ENCODE measurements around the gene MAGI2.
A peak's percentile ranks its signal among the peaks of the same experiment; 100 is the strongest.
"Not testable (repeated sequence)": the region's sequence is repeated elsewhere in the genome, so short reads cannot be mapped to it uniquely, and the experiment has no call there.

MAGI2 gene

GRCh38 chr7:78248867-78249266, 1204.6 kb downstream of the MAGI2 start:
- no peak for DNase-seq

DNA sequence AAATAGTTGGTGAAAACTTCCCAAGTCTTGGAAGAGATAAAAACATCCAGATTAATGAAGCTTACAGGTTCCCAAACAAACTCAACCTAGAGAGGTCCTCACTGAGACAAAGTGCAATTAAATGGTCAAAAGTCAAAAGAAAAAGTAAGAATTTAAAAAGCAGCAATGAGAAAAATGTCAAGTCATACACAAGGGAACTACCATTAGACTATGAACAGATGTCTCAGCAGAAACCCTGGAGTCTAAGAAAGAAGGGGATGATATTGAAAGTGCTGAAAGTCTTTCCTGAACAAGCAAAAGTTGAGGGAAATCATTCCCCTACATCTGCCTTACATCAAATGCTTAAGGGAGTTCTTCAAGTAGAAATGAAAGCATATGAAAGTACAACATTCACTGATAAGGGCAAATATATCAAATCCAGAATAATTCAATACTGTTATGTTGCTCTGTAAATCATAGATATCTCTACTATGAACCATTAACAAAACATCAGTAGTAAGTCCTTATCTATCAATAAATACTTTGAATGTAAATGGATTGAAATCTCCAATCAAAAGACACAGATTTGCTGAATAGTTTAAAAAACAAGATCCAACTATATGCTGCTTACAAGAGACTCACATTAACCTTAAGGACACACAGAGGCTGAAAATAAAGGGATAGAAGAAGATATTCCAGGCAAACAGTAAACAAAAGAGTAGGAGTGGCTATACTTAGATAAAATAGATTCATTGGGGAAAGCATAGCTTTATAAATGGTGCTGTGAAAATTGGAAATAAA, 1205.4 kb downstream of the MAGI2 start:
- DNase-seq, result no peak

DNA sequence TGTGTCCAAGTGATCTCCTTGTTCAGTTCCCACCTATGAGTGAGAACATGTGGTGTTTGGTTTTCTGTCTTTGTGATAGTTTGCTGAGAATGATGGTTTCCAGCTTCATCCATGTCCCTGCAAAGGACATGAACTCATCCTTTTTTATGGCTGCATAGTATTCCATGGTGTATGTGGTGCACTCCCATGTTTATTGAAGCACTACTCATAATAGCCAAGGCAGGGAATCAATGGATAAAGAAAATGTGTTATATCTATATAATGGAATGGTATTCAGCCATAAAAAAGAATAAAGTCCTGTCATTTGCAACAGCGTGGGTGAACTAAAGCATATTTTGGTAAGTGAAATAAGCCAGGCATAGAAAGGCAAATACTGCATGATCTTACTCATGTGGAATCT, 1213.3 kb downstream of the MAGI2 start:
- DNase-seq, result not testable (repeated sequence)

- no peak for DNase-seq
These were observed 1218.8 kb downstream of the MAGI2 start for GRCh38 chr7:78234634-78235033.

DNA sequence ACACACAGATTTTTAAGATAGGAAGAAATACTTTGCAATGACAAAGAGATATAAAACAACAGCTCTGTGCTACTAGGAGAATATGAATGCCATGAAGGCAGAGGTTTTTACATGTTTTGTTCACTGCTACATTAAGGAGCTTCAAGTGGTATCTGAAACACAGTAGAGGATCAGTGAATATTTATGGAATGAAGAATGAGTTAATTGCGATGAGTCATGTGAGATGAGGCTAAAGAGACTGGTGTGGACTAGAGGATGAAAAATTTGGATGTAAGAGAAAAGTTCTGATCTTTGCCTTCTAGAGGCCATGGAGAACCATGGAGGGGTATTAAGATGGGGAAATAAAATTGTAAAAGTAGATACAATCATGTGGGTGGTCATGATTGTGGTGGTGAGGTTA, 1220.7 kb downstream of the MAGI2 start:
- DNase-seq, result no peak

- peak; percentile 68 for DNase-seq
These were observed 1227.3 kb downstream of the MAGI2 start for GRCh38 chr7:78226059-78226719.

DNA sequence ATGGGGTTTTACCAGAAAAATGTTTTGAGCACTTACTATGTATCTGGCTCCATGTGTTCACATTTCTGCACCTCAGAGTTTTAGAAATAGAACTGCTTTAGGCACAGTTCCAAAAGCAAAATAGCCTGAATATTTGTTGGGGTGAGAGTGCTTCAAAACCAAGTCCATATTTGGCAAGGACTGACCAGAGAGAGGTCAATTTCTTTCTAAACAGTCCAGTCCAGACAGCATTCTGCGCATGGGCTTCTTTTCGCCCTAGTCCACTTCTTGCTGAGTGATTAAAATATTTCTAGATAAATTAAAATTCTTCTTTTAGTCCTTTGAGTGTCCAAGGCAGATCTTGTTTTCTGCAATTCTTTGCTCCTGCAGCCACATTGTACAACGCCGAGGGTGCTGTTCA, 1227.9 kb downstream of the MAGI2 start:
- DNase-seq, result no peak

GRCh38 chr7:78224923-78225322, 1228.5 kb downstream of the MAGI2 start:
- no peak for DNase-seq

DNA sequence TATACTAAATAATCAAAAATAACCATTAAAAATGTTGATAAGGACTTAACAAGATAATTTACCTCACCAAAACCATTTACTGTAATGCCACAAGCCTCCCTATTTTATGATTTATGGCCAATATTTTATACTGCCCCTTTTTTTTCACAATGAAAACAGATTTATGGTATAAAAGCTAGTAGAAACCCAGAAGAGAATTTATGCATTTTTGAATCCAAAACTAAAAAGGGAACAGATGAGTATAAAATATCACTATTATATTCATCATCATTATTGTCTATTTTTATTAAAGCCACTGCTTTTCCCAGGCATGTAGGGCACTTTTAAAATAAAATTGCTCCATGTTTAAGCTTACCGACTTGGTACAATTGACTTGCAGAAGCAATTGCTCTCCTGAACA, 1229.9 kb downstream of the MAGI2 start:
- DNase-seq, result no peak

- no peak for DNase-seq
These were observed 1231.3 kb downstream of the MAGI2 start for GRCh38 chr7:78222001-78222751.

GRCh38 chr7:78220754-78221153, 1232.7 kb downstream of the MAGI2 start:
- no peak for DNase-seq

- DNase-seq, result no peak
These were observed 1234.6 kb downstream of the MAGI2 start for GRCh38 chr7:78218876-78219275.

DNA sequence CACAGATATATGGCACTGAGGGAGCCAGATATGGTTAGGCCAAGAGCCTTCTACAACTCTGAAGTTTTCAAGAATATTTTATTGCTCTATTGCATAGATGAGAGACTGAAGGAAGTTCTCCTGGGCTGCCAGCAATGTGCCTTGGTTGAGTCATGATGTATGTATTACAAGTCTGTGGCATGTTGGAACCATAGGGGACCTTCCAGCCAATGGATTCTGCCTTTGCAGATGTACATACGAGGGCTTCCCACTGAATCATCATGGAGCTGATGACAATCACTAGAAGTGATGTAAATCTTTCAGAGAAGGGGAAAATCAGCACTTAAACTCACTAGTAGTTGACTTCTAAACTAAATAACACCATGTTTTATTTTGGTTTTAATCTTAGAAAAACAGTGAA, 1235.4 kb downstream of the MAGI2 start:
- no peak for DNase-seq

GRCh38 chr7:78215199-78215598, 1238.3 kb downstream of the MAGI2 start:
- DNase-seq, result no peak

DNA sequence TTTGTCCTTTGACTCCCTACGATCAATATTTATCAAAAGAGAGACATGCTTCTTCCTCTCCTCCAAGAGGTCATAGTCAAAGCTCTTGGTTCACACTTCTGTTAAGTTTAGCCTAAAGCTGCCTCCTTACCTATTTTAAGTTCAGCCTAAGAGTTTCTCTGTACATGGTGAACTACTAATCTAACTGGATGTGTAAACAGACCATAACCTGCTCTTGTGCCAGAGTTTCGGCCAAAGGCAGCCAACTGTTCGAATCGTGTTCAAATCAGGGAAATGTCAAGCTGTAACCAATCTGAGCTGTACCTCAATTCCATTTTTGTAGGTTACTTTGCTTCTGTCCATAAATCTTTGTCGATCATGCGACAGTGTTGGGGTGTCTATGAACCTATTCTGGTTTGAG, 1240.1 kb downstream of the MAGI2 start:
- no peak for DNase-seq

- no peak for DNase-seq
These were observed 1240.9 kb downstream of the MAGI2 start for GRCh38 chr7:78212476-78213060.

DNA sequence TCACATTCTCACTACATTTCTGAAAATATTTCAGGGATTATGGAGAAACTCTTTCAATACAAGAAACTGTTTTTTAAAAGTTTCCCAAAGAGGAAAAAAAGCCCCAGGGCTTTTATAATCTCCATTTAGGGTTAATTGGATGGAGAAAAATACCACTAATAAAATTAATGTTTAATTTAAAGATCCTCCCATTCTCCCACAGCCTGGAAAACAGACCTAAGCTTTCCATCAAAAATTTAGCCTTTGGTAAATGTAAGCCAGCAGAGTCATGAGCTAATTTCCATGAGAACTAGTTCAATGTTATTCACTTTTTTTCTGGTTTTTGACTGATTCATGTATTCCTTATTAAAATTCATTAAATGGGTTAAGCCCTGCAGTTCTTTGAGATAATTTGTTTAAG, 1246.2 kb downstream of the MAGI2 start:
- no peak for DNase-seq

DNA sequence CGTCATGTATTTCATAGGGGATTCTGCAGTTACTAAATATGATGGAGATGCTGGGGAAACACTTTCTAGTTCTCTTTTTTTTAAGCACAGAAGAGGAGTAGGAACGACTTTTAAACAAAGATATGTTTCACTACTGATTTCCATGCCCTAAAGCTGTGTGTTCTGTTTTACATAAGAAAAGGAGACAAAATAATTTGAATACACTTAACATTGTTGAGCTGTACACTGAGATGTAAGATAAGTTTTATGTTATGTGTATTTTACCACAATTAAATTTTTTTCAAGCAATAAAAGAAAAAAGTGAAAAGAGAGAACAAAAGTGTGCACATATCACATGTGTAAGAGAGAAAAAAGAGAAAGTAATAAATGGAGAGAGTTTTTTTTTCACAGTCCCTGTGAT, 1246.7 kb downstream of the MAGI2 start:
- no peak for DNase-seq

DNA sequence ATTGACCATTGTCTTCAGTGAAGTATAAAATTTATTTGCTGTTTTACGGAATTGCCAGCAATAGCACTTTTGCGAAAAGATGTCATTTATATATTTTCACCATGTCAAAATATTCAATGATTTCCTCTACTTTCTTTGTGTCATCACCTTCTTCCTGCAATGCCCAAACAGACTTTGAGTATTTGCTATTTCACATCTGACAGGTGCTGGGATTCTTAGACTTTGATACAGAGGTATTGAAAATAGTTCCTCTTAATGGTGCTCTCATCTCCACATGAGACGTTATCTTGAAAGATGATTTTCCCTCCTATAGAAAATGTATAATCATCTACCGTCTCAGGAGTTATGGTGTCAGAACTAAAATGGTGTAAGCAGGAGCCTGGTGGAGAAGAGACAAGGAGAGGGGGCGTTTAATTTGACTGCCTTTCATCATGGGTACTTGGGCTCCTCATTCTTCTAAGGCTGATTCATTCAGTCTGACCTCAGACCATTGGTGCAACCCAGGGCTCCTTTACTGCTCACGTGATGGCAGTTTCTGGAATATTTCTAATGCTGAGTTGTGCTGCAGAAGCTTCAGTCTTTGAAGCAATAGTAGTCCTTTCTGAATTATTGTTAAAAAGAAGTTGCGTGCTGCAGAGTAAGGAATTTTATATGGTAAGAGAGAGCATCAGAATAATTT, 1250.3 kb downstream of the MAGI2 start:
- no peak for DNase-seq

GRCh38 chr7:78198756-78199155, 1254.7 kb downstream of the MAGI2 start:
- no peak for DNase-seq

- no peak for DNase-seq
These were observed 1256.0 kb downstream of the MAGI2 start for GRCh38 chr7:78197447-78197846.

DNA sequence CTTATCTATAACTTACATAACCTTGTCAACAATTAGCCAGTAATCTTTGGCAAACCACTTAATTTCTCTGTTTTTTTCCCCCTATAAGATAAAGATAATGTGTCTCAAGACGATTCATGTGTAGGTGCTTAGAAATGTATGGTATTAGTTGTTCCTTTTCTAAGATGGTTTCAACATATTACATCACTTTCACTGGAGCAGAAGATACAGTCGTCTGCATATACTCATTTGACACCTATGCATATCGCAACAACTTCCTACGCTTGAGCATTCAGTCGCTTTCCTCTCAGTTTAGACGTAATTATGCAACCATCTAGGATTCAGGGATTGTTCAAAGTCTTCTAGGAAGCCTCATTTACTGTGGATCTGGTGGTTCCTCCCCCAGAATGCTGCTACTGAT, 1258.2 kb downstream of the MAGI2 start:
- no peak for DNase-seq

DNA sequence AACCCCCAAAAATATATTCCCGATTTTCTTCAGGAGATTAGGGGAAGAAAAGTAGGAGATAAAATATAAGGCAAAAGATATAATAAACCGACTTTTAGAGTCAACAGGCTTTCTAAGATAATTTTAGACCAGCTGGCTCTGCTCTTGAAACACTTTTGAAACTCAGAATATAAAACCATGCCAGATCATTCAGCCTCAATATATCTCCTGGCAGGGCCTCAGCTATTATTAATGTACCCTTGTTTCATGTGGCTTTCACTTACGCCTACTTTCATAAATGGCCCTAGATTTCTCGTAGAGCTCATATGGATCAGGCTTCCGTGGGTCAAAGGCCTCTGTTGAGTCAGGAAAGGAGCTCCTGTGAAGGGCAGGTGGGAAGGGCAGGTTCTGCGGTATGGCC, 1258.9 kb downstream of the MAGI2 start:
- no peak for DNase-seq
